K562 (cell line): ENCODE results near the gene TEX14. TPM values are rescaled to one million over a fixed set of nuclear protein-coding genes. Genes with fewer than 3 reads are reported as not detected.

Experiments used
- polyA plus RNA-seq, 8 experiments: library from polyadenylated mRNA; depleted of rRNA in 4 of 8; stranded (reverse) in 5 of 8; unstranded in 3 of 8; fragments of >200 nt; fragmentation: Nextera tagmentation in 2 of 8; fragmentation: Illumina TruSeq in 1 of 8; extraction: Ambion mirVana in 2 of 8; extraction: Trizol in 1 of 8; gene quantifications; 2 replicates each; pipeline versions ENCODE4 v1.2.1 to v1.2.3, GENCODE V29; 2011 to 2014; ENCODE audit warnings: inconsistent platforms in 1 of 8, missing spikeins in 1 of 8
- total RNA-seq, 7 experiments: library from RNA; depleted of rRNA in 6 of 7; stranded (reverse); fragments of >200 nt in 6 of 7; fragmentation: Illumina TruSeq in 2 of 7; extraction: Trizol in 2 of 7; gene quantifications; 2 replicates each; pipeline versions ENCODE4 v1.2.1 to v1.2.3, GENCODE V29; 2011 to 2021; ENCODE audit warnings: low replicate concordance in 1 of 7
- TF ChIP-seq, protein P1 (sequence below), 2 experiments: fragments of 450-650 bp; formaldehyde crosslinking in 1 of 2; IDR thresholded peaks; 2 replicates each; pipeline versions ENCODE4 v1.4.0 to v1.6.1; 2014 to 2020; ENCODE audit warnings: mild to moderate bottlenecking in 2 of 2, borderline replicate concordance in 1 of 2, low read depth in 1 of 2

The TEX14 gene
- total and polyA plus RNA-seq, 9 of the 15 experiments (the other 6 are each of a cell fraction or from before 2014, with no cell fraction given), result 0.05 to 0.12 (median 0.09) TPM; not detected in 1

DNA sequence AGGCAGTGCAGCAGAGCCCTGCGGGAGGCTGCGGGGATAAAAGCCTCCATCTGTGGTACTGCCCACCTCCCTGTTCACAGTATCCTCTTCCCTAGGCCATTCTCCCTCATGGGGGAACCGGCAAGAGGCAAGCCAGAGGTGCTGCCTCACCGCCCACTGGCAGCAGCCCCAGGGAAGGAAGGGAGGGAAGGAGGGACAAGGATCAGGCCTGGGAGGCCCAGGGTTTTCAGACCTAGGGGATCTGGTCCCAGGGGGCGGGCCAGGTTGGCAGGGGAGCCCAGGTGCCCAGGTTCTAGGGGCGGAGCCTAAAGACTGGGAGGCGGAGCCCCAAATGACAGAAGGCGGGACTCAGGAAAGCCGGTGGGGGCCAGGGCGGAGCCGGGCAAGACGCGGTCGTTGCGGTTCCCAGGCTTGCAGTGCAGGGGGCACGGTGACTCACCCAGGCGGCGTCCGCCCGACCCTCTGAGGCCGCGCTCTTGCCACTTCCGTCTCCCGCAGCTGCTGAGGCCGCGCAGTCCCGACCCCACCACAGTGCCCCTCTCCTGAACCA is 174.4 kb downstream of the TEX14 start (continued):
- TF ChIP-seq, protein P1, sequence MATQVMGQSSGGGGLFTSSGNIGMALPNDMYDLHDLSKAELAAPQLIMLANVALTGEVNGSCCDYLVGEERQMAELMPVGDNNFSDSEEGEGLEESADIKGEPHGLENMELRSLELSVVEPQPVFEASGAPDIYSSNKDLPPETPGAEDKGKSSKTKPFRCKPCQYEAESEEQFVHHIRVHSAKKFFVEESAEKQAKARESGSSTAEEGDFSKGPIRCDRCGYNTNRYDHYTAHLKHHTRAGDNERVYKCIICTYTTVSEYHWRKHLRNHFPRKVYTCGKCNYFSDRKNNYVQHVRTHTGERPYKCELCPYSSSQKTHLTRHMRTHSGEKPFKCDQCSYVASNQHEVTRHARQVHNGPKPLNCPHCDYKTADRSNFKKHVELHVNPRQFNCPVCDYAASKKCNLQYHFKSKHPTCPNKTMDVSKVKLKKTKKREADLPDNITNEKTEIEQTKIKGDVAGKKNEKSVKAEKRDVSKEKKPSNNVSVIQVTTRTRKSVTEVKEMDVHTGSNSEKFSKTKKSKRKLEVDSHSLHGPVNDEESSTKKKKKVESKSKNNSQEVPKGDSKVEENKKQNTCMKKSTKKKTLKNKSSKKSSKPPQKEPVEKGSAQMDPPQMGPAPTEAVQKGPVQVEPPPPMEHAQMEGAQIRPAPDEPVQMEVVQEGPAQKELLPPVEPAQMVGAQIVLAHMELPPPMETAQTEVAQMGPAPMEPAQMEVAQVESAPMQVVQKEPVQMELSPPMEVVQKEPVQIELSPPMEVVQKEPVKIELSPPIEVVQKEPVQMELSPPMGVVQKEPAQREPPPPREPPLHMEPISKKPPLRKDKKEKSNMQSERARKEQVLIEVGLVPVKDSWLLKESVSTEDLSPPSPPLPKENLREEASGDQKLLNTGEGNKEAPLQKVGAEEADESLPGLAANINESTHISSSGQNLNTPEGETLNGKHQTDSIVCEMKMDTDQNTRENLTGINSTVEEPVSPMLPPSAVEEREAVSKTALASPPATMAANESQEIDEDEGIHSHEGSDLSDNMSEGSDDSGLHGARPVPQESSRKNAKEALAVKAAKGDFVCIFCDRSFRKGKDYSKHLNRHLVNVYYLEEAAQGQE (IDR thresholded peaks at IDR 0.05; ENCODE audit: borderline replicate concordance), result no peak
- TF ChIP-seq, protein P1 (CRISPR knock-in tag; IDR thresholded peaks at IDR 0.05; ENCODE audit: low read depth), result peak; percentile 78
